GM23338 (cell line): ENCODE data around the gene ACTR1A. TPM values are rescaled to one million over a fixed set of nuclear protein-coding genes. Genes with fewer than 3 reads are reported as not detected.

Experiments
- ATAC-seq: fragments of 200-7000 bp; cut with Tn5 transposase; 3 replicates; pipeline ENCODE4 v1.9.1; 2020
- DNase-seq: peaks from one replicate; pipeline ENCODE4 v3.0.0-alpha.2; 2015; ENCODE audit warnings: low spot score
- H2AFZ ChIP-seq: fragments of 200-600 bp; sonication (generic); 2 replicates; pipeline ENCODE4 v1.8.0; 2016; ENCODE audit warnings: antibody characterized with exemption, mild to moderate bottlenecking, moderate library complexity
- H3F3A ChIP-seq: fragments of 200-600 bp; sonication (generic); replicated peaks from 2 replicates; pipeline ENCODE4 v1.8.0; 2017; ENCODE audit warnings: antibody characterized with exemption, mixed run types, low read depth
- H3K27ac ChIP-seq: fragments of 200-600 bp; sonication (generic); 2 replicates; pipeline ENCODE4 v1.6.1; 2016; ENCODE audit warnings: low read depth
- H3K27me3 ChIP-seq: fragments of 200-600 bp; sonication (generic); 2 replicates; pipeline ENCODE4 v1.8.0; 2016; ENCODE audit warnings: mild to moderate bottlenecking, mixed run types, moderate library complexity; ENCODE audit not compliant: insufficient read depth
- H3K36me3 ChIP-seq: fragments of 200-600 bp; sonication (generic); 2 replicates; pipeline ENCODE4 v1.8.0; 2016; ENCODE audit warnings: mild to moderate bottlenecking; ENCODE audit not compliant: insufficient read depth
- H3K4me1 ChIP-seq: fragments of 200-600 bp; sonication (generic); 2 replicates; pipeline ENCODE4 v1.8.0; 2016; ENCODE audit warnings: mild to moderate bottlenecking, moderate library complexity; ENCODE audit not compliant: insufficient read depth
- H3K4me2 ChIP-seq: fragments of 200-600 bp; sonication (generic); 2 replicates; pipeline ENCODE4 v1.7.1; 2017; ENCODE audit warnings: mixed run types
- H3K4me3 ChIP-seq: fragments of 200-600 bp; sonication (generic); 2 replicates; pipeline ENCODE4 v1.6.1; 2016; ENCODE audit warnings: mixed run types
- H3K79me2 ChIP-seq: fragments of 200-600 bp; sonication (generic); replicated peaks from 2 replicates; pipeline ENCODE4 v1.8.0; 2017; ENCODE audit warnings: mild to moderate bottlenecking; ENCODE audit not compliant: insufficient read depth
- H3K9me2 ChIP-seq: fragments of 200-600 bp; sonication (generic); 2 replicates; pipeline ENCODE4 v1.8.0; 2017; ENCODE audit not compliant: insufficient read depth
- H4K20me1 ChIP-seq: fragments of 200-600 bp; sonication (generic); replicated peaks from 2 replicates; pipeline ENCODE4 v1.8.0; 2017; ENCODE audit warnings: mild to moderate bottlenecking; ENCODE audit not compliant: insufficient read depth
- H3K27ac Mint-ChIP-seq: 2 replicates; pipeline ENCODE4 v1.8.0; 2020; ENCODE audit warnings: inconsistent platforms, mild to moderate bottlenecking, moderate library complexity, mixed read lengths
- H3K27me3 Mint-ChIP-seq: 3 replicates; pipeline ENCODE4 v1.8.0; 2022; ENCODE audit warnings: low read depth, mild to moderate bottlenecking, moderate library complexity, mixed read lengths, inconsistent platforms; ENCODE audit not compliant: insufficient read depth, poor library complexity
- H3K36me3 Mint-ChIP-seq: 3 replicates; pipeline ENCODE4 v1.8.0; 2021; ENCODE audit warnings: low read depth, mild to moderate bottlenecking, inconsistent platforms, moderate library complexity, mixed read lengths
- H3K4me1 Mint-ChIP-seq: 3 replicates; pipeline ENCODE4 v1.8.0; 2020; ENCODE audit warnings: mild to moderate bottlenecking, inconsistent platforms, mixed read lengths
- H3K4me3 Mint-ChIP-seq: 3 replicates; pipeline ENCODE4 v1.8.0; 2021; ENCODE audit warnings: moderate library complexity, mild to moderate bottlenecking, inconsistent platforms, mixed read lengths
- H3K9me3 Mint-ChIP-seq: 3 replicates; pipeline ENCODE4 v1.8.0; 2020; ENCODE audit warnings: moderate library complexity, mild to moderate bottlenecking, inconsistent platforms, mixed read lengths
- CTCF ChIP-seq, 2 experiments: fragments of 200-600 bp in 1 of 2; sonication (generic) in 1 of 2; conservative IDR thresholded peaks; 2 replicates each; pipeline versions ENCODE4 v1.5.1 to v1.6.1; 2016 to 2017; ENCODE audit warnings: antibody characterized with exemption in 2 of 2, low read depth in 2 of 2, mild to moderate bottlenecking in 2 of 2, moderate library complexity in 1 of 2
- EZH2 ChIP-seq: fragments of 200-600 bp; sonication (generic); IDR thresholded peaks from one replicate; pipeline ENCODE4 v1.8.0; 2017; ENCODE audit warnings: antibody characterized with exemption, mild to moderate bottlenecking, low read depth; ENCODE audit not compliant: unreplicated experiment
- JUNB ChIP-seq: IDR thresholded peaks from one replicate; pipeline ENCODE4 v1.6.1; 2016; ENCODE audit warnings: antibody characterized with exemption; ENCODE audit not compliant: unreplicated experiment
- NANOG ChIP-seq: IDR thresholded peaks from 2 replicates; pipeline ENCODE4 v1.6.1; 2016; ENCODE audit warnings: antibody characterized with exemption, borderline replicate concordance
- POLR2AphosphoS5 ChIP-seq: IDR thresholded peaks from 2 replicates; pipeline ENCODE4 v1.6.1; 2016; ENCODE audit warnings: antibody characterized with exemption, low read depth
- REST ChIP-seq: IDR thresholded peaks from one replicate; pipeline ENCODE4 v1.6.1; 2018; ENCODE audit warnings: antibody characterized with exemption; ENCODE audit not compliant: unreplicated experiment
- STAT1 ChIP-seq: IDR thresholded peaks from one replicate; pipeline ENCODE4 v1.6.1; 2016; ENCODE audit warnings: antibody characterized with exemption; ENCODE audit not compliant: unreplicated experiment
- ZNF114 ChIP-seq: fragments of 250-450 bp; sonication (Bioruptor Pico); IDR thresholded peaks from 2 replicates; pipeline ENCODE4 v1.5.0; 2020; ENCODE audit warnings: mild to moderate bottlenecking, moderate library complexity
- ZNF331 ChIP-seq: fragments of 250-450 bp; sonication (Bioruptor Pico); IDR thresholded peaks from 2 replicates; pipeline ENCODE4 v1.5.0; 2020; ENCODE audit warnings: low read depth, mild to moderate bottlenecking, moderate library complexity
- polyA plus RNA-seq: library from polyadenylated mRNA; unstranded; fragments of >200 nt; fragmentation: Nextera tagmentation; extraction: Ambion mirVana; gene quantifications from 2 replicates; pipeline ENCODE4 v1.2.1, GENCODE V29; 2016
- total RNA-seq: library from RNA; depleted of rRNA; stranded (reverse); fragments of >200 nt; shearing (Covaris generic); gene quantifications from 2 replicates; pipeline ENCODE4 v1.2.3, GENCODE V29; 2014
- TF ChIP-seq, protein P1 (sequence below): fragments of 250-450 bp; sonication (Bioruptor Pico); IDR thresholded peaks from 2 replicates; pipeline ENCODE4 v1.5.0; 2020; ENCODE audit warnings: mild to moderate bottlenecking, moderate library complexity

ACTR1A gene
- total and polyA plus RNA-seq, 2 experiments from 2014 or later: 39.4 to 101 TPM

DNA sequence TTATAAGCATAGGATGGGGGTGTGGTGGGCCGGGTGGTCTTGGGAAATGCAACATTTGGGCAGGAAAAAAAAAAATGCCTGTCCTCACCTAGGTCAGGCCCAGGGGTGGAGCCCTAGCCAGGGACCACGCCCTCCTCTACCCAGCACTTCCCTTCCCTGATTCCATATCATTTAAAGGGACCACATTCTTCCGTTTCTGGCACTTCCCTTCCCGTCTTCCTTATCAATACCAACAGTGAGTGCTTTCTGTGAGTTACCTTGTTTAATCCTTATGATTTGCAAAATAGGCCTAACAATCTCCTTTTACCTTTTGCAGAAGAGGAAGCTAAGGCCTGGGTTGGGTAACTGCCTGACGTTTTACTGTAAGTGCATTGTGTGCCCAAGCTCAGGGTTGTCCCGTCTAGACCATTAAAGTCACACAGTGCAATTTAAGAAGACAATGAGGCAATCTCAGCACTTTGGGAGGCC lies 34.5 kb downstream of the ACTR1A start (continued):
- TF ChIP-seq REST: no peak
- TF ChIP-seq NANOG: no peak
- no peak for TF ChIP-seq CTCF (conservative IDR thresholded peaks at IDR 0.05; ENCODE audit: low read depth in 2 of 2)
- TF ChIP-seq STAT1: no peak
- no peak for TF ChIP-seq JUNB
- no peak for TF ChIP-seq ZNF331
- no peak for TF ChIP-seq EZH2

- ATAC-seq (no peak), DNase-seq (no peak)
- peaks cover 16% of the 10 kb centered on the region for H3K4me1 Mint-ChIP-seq
- Histone ChIP-seq H3F3A (0 out of 2 replicates have a peak, but pooled peaks cover 8% of the 10 kb centered on the region), H3K9me2 (no peaks in the 10 kb centered on the region), H3K4me1 (peaks cover 16% of the 10 kb centered on the region), H2AFZ (no peak overlapping the region), H3K79me2 (peaks cover 18% of the 10 kb centered on the region; the same call in 1 of the 2 replicates), H3K27me3 (peaks cover 1% of the 10 kb centered on the region; the same call in 1 of the 2 replicates), H3K27ac (no peak overlapping the region), H3K4me2 (no peak overlapping the region), H3K36me3 (no peaks in the 10 kb centered on the region), H4K20me1 (no peaks in the 10 kb centered on the region; the same call in 1 of the 2 replicates), H3K4me3 (no peak overlapping the region)
- H3K27ac Mint-ChIP-seq: no peak overlapping the region
- H3K4me3 Mint-ChIP-seq: no peak overlapping the region
- H3K27me3 Mint-ChIP-seq: peaks cover 7% of the 10 kb centered on the region
- peaks cover 9% of the 10 kb centered on the region for H3K36me3 Mint-ChIP-seq
- H3K9me3 Mint-ChIP-seq: no peaks in the 10 kb centered on the region
- TF ChIP-seq, protein P1, sequence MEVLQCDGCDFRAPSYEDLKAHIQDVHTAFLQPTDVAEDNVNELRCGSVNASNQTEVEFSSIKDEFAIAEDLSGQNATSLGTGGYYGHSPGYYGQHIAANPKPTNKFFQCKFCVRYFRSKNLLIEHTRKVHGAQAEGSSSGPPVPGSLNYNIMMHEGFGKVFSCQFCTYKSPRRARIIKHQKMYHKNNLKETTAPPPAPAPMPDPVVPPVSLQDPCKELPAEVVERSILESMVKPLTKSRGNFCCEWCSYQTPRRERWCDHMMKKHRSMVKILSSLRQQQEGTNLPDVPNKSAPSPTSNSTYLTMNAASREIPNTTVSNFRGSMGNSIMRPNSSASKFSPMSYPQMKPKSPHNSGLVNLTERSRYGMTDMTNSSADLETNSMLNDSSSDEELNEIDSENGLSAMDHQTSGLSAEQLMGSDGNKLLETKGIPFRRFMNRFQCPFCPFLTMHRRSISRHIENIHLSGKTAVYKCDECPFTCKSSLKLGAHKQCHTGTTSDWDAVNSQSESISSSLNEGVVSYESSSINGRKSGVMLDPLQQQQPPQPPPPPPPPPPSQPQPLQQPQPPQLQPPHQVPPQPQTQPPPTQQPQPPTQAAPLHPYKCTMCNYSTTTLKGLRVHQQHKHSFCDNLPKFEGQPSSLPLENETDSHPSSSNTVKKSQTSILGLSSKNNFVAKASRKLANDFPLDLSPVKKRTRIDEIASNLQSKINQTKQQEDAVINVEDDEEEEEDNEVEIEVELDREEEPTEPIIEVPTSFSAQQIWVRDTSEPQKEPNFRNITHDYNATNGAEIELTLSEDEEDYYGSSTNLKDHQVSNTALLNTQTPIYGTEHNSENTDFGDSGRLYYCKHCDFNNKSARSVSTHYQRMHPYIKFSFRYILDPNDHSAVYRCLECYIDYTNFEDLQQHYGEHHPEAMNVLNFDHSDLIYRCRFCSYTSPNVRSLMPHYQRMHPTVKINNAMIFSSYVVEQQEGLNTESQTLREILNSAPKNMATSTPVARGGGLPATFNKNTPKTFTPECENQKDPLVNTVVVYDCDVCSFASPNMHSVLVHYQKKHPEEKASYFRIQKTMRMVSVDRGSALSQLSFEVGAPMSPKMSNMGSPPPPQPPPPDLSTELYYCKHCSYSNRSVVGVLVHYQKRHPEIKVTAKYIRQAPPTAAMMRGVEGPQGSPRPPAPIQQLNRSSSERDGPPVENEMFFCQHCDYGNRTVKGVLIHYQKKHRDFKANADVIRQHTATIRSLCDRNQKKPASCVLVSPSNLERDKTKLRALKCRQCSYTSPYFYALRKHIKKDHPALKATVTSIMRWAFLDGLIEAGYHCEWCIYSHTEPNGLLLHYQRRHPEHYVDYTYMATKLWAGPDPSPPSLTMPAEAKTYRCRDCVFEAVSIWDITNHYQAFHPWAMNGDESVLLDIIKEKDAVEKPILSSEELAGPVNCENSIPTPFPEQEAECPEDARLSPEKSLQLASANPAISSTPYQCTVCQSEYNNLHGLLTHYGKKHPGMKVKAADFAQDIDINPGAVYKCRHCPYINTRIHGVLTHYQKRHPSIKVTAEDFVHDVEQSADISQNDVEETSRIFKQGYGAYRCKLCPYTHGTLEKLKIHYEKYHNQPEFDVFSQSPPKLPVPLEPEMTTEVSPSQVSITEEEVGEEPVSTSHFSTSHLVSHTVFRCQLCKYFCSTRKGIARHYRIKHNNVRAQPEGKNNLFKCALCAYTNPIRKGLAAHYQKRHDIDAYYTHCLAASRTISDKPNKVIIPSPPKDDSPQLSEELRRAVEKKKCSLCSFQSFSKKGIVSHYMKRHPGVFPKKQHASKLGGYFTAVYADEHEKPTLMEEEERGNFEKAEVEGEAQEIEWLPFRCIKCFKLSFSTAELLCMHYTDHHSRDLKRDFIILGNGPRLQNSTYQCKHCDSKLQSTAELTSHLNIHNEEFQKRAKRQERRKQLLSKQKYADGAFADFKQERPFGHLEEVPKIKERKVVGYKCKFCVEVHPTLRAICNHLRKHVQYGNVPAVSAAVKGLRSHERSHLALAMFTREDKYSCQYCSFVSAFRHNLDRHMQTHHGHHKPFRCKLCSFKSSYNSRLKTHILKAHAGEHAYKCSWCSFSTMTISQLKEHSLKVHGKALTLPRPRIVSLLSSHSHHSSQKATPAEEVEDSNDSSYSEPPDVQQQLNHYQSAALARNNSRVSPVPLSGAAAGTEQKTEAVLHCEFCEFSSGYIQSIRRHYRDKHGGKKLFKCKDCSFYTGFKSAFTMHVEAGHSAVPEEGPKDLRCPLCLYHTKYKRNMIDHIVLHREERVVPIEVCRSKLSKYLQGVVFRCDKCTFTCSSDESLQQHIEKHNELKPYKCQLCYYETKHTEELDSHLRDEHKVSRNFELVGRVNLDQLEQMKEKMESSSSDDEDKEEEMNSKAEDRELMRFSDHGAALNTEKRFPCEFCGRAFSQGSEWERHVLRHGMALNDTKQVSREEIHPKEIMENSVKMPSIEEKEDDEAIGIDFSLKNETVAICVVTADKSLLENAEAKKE (CRISPR knock-in tag): no peak
- TF ChIP-seq ZNF331 (no peak), EZH2 (no peak), POLR2AphosphoS5 (no peak), NANOG (no peak), ZNF114 (no peak), REST (no peak)
These were observed 35.2 kb downstream of the ACTR1A start for GRCh38 chr10:102467318-102467717.
